ENCODE results near the gene SSBP3.

SSBP3 gene

DNA sequence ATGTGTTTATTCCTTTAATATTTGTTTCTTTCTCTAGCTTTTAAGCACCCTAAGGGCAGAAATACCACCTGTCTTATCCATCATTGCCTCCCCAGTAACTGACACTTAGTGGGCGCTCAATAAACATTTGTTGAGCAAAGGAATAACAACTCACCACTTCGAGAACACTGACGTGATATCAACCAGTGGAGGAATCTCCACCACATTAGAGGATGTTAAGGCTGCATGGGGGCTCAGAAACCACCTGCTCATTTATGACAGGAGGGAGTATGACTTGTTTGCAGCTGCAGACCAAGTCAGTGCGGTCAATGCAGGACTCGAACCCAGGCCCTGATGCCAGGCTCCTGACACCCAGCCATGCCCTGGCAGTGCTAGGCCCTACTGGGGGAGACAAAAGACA is 103.6 kb downstream of the SSBP3 start:
- TF ChIP-seq FOXP2 (optimal IDR thresholded peaks at IDR 0.05; ENCODE audit: borderline replicate concordance, extremely low read depth, extremely low read length, insufficient read depth): no peak
- TF ChIP-seq, protein P1, sequence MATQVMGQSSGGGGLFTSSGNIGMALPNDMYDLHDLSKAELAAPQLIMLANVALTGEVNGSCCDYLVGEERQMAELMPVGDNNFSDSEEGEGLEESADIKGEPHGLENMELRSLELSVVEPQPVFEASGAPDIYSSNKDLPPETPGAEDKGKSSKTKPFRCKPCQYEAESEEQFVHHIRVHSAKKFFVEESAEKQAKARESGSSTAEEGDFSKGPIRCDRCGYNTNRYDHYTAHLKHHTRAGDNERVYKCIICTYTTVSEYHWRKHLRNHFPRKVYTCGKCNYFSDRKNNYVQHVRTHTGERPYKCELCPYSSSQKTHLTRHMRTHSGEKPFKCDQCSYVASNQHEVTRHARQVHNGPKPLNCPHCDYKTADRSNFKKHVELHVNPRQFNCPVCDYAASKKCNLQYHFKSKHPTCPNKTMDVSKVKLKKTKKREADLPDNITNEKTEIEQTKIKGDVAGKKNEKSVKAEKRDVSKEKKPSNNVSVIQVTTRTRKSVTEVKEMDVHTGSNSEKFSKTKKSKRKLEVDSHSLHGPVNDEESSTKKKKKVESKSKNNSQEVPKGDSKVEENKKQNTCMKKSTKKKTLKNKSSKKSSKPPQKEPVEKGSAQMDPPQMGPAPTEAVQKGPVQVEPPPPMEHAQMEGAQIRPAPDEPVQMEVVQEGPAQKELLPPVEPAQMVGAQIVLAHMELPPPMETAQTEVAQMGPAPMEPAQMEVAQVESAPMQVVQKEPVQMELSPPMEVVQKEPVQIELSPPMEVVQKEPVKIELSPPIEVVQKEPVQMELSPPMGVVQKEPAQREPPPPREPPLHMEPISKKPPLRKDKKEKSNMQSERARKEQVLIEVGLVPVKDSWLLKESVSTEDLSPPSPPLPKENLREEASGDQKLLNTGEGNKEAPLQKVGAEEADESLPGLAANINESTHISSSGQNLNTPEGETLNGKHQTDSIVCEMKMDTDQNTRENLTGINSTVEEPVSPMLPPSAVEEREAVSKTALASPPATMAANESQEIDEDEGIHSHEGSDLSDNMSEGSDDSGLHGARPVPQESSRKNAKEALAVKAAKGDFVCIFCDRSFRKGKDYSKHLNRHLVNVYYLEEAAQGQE (IDR thresholded peaks at IDR 0.05; ENCODE audit: insufficient read depth in 1 of 2, low read depth in 2 of 2, low read length in 2 of 2): no peak
- TF ChIP-seq TAF1 (IDR thresholded peaks at IDR 0.05; ENCODE audit: borderline replicate concordance, insufficient read depth, low read length): no peak

DNA sequence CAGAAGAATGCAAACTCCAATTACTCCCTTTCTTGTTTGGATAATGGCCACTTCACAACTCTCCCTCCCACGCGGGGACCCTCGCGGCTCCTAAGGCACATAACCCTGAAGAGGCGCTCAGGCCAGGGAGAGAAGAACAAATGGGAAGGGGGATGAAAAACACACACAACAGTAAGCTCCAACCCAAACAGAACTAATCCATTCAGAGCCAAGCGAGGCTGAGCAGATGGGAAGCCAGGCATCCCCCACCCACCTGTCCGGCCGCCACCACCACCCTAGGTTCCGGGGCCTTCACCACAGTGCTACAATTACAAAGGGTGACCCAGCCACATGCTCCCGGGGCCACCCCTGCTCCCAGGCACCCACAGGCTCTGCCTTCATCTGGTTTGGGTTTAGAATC is 104.7 kb downstream of the SSBP3 start:
- no peak for TF ChIP-seq FOXP2 (optimal IDR thresholded peaks at IDR 0.05; ENCODE audit: borderline replicate concordance, extremely low read depth, extremely low read length, insufficient read depth)
- no peak for TF ChIP-seq SIN3A (IDR thresholded peaks at IDR 0.05; ENCODE audit: borderline replicate concordance, insufficient read depth, low read length)
- TF ChIP-seq, protein P1 (IDR thresholded peaks at IDR 0.05; ENCODE audit: insufficient read depth in 1 of 2, low read depth in 2 of 2, low read length in 2 of 2): no peak
- no peak for TF ChIP-seq TAF1 (IDR thresholded peaks at IDR 0.05; ENCODE audit: borderline replicate concordance, insufficient read depth, low read length)
- no peak for TF ChIP-seq POLR2AphosphoS5 (IDR thresholded peaks at IDR 0.05; ENCODE audit: low read depth, low read length)

DNA sequence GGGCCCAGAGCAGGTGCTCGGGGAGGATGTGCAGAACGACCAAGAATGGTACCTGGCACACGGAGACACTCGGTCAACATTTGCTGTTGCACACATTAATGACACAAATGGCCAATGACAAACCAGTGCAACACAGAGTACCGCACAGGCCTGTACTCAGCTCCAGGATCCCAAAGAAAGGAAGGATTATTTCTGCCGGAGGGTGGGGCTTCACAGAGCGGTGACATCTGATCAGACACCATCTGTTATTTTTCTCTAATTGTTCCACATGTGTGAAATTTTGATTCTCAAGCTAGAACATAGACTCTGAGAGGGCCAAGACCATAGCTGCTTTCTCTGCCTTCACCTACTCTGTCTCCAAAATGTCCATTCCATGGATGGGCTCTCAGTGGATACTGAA is 105.8 kb downstream of the SSBP3 start:
- TF ChIP-seq SIN3A (IDR thresholded peaks at IDR 0.05; ENCODE audit: borderline replicate concordance, insufficient read depth, low read length) (no peak), POLR2AphosphoS5 (IDR thresholded peaks at IDR 0.05; ENCODE audit: low read depth, low read length) (no peak), TAF1 (IDR thresholded peaks at IDR 0.05; ENCODE audit: borderline replicate concordance, insufficient read depth, low read length) (no peak), FOXP2 (optimal IDR thresholded peaks at IDR 0.05; ENCODE audit: borderline replicate concordance, extremely low read depth, extremely low read length, insufficient read depth) (no peak)
- TF ChIP-seq, protein P1 (IDR thresholded peaks at IDR 0.05; ENCODE audit: insufficient read depth in 1 of 2, low read depth in 2 of 2, low read length in 2 of 2): no peak

DNA sequence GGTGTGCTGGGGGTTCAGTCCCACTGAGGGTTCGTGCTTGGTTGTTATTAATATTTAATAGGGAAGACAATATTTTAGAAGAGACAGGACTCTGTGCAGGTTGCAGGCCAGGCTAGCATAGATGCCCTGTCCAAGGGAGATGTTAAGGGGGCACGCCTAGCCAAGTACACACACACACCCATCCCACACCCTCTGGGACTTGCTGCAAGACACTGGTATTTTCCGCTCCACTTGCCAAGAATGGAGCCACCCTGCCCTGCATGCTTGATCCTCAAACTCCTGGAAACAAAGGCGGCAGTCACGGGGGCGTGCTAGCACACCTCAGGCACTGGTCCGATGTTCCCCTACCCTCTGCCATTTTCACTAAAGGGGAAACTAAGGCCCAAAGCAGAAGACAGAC is 107.2 kb downstream of the SSBP3 start:
- TF ChIP-seq, protein P1 (IDR thresholded peaks at IDR 0.05; ENCODE audit: insufficient read depth in 1 of 2, low read depth in 2 of 2, low read length in 2 of 2): no peak
- TF ChIP-seq TAF1 (IDR thresholded peaks at IDR 0.05; ENCODE audit: borderline replicate concordance, insufficient read depth, low read length): no peak
- no peak for TF ChIP-seq SIN3A (IDR thresholded peaks at IDR 0.05; ENCODE audit: borderline replicate concordance, insufficient read depth, low read length)

DNA sequence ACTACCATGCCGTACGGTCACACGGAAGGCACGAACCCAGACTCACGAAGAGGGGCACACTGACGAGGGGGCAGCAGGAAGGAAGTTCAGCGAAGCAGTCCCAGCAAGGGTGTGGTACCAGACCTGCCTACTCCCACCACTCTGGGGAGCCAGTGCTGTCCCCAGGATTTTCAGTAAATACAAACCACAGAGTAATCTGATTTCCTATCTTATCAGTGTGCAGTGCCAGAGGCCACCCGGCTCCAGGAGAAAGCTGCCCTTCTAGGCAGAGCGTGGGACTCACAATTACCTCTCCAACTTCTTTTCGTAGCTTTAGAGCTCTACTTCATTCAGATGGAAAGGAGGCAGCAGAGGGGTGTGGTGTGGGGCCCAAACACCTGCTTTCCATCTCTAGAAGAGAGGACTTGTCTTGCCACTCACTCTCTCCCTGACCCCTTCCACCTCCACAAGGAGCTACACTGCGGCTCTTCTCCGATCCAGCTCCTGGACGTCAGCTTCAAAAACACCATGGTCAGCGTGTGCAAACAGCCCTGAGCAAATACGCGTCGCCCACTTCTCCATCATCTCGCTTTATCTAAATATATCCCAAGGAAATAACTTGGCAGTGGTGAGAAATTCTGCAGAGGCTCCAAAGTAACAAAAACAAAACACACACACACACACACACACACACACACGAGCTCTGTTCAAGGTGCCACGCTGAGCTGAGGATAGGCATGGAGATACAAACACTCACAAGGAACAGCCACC is 107.7 kb downstream of the SSBP3 start:
- no peak for TF ChIP-seq FOXP2 (optimal IDR thresholded peaks at IDR 0.05; ENCODE audit: borderline replicate concordance, extremely low read depth, extremely low read length, insufficient read depth)

All from PFSK-1 (cell line).